Neuron (in vitro differentiated cells): ENCODE data around the gene ST3GAL4.

Source experiments
- H2AFZ ChIP-seq: one replicate; pipeline ENCODE4 v1.6.1; 2013; ENCODE audit warnings: low read depth, mild to moderate bottlenecking, inconsistent platforms, low read length, moderate library complexity
- H3K27me3 ChIP-seq: one replicate; pipeline ENCODE4 v1.6.1; 2013; ENCODE audit warnings: low read length; ENCODE audit not compliant: insufficient read depth
- H3K36me3 ChIP-seq: one replicate; pipeline ENCODE4 v1.6.1; 2013; ENCODE audit warnings: low read length; ENCODE audit not compliant: insufficient read depth
- H3K4me1 ChIP-seq: one replicate; pipeline ENCODE4 v1.6.1; 2013; ENCODE audit warnings: low read length; ENCODE audit not compliant: insufficient read depth
- H3K4me3 ChIP-seq: 2 replicates; pipeline ENCODE4 v1.5.1; 2013; ENCODE audit warnings: mild to moderate bottlenecking, low read length, moderate library complexity
- H3K9me3 ChIP-seq: one replicate; pipeline ENCODE4 v1.6.1; 2013; ENCODE audit warnings: low read length

ST3GAL4 gene

DNA sequence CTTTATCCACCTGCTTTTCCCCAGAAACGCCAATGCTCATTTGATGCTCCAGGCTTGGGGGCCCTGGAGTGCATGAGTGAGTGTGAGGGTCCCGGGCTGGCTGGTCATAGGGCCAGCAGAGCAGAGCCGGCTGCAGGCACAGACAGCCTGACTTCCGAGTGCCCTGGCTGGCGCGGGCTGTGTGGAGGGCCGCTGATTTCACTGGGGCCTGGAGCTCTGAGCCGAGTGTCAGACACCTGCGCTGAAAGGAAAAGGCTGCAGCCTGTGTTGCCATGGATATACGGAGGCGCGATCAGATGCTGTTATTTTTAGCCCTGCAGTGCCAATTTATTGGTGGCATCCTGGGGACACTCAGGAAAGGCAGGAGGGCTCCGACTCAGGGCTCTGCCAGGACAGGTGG is 87.6 kb downstream of the ST3GAL4 start:
- peaks cover 7% of the 10 kb centered on the region for H3K27me3 ChIP-seq
- H2AFZ ChIP-seq = no peak overlapping the region
- H3K4me3 ChIP-seq = no peak overlapping the region
- no peaks in the 10 kb centered on the region for H3K9me3 ChIP-seq
- H3K4me1 ChIP-seq = peaks cover 2% of the 10 kb centered on the region
- no peaks in the 10 kb centered on the region for H3K36me3 ChIP-seq

DNA sequence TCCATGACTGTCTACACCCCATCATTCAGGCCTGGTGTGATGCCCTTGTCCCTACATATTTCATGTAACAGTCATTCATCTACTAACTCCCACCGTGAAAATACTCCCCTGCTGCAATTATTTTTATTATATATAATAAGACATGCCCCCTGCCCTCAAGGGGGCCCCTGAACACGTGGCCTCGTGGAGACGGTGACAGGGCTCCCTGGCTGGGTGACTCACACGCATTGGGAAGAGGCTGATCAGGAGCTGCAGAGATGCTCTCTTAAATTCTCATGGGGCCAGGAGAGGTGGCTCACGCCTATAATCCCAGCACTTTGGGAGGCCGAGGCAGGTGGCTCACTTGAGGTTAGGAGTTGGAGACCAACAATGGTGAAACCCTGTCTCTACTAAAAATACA is 88.6 kb downstream of the ST3GAL4 start:
- Histone ChIP-seq H3K36me3 (no peaks in the 10 kb centered on the region), H3K4me1 (peaks cover 2% of the 10 kb centered on the region), H3K27me3 (peaks cover 7% of the 10 kb centered on the region), H3K9me3 (no peaks in the 10 kb centered on the region), H2AFZ (no peak overlapping the region), H3K4me3 (no peak overlapping the region)

DNA sequence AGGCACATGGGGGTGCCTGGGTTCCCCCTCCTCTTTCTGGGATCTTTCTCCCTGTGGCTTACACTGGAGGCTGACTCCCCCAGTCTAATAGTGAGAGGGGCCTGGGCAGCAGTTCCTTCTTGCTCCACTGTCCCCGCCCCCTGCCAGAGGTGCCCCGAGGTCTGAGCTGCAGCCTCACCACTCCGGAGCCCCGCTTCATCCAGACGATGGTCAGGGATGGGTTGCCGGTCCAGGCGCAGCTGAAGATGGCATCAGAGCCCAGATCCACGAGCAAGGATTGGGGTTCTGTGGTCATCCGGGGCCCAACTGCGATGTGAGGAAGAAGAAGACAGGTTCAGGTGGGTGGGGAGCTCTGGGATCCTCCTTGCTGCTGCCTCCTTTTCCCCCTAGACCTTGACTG is 91.1 kb downstream of the ST3GAL4 start:
- H3K9me3 ChIP-seq = no peaks in the 10 kb centered on the region
- peaks cover 7% of the 10 kb centered on the region for H3K27me3 ChIP-seq
- no peak overlapping the region for H2AFZ ChIP-seq
- no peaks in the 10 kb centered on the region for H3K4me1 ChIP-seq
- H3K4me3 ChIP-seq = no peak overlapping the region
- H3K36me3 ChIP-seq = no peaks in the 10 kb centered on the region

DNA sequence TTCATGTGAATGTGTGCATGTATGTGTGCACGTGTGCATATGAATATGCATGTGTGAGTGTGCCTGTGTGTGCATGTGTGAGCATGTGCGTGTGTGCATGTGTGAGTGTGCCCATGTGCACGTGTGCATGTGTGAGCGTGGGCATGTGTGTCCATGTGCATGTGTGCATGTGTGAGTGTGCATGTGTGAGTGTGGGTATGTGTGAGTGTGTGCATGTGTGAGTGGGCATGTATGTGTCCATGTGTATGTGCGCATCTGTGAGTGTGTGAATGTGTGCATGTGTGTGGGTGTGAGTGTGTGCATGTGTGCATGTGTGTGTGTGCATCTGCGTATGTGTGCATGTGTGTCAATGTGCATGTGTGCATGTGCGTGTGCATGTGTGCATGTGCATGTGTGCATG is 94.7 kb downstream of the ST3GAL4 start:
- Histone ChIP-seq H3K4me3 (no peak overlapping the region), H2AFZ (no peak overlapping the region), H3K9me3 (no peaks in the 10 kb centered on the region), H3K27me3 (no peaks in the 10 kb centered on the region), H3K36me3 (no peaks in the 10 kb centered on the region), H3K4me1 (no peaks in the 10 kb centered on the region)

DNA sequence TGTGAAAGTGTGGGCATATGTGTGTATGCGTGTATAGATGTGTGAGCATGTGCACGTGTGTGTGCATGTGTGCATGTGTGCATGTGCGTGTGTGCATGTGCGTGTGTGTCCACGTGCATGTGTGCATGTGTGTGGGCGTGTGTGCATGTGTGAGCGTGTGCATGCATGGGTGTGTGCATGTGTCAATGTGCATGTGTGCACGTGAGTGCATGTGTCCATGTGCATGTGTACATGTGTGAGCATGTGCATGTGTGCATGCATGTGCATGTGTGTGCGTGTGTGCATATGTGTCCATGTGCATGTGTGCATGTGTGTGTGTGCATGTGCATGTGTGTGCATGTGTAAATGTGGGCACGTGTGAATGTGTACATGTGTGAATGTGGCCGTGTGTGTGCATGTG is 95.3 kb downstream of the ST3GAL4 start:
- H3K9me3 ChIP-seq = no peaks in the 10 kb centered on the region
- H3K4me1 ChIP-seq = no peaks in the 10 kb centered on the region
- H2AFZ ChIP-seq = no peak overlapping the region
- no peaks in the 10 kb centered on the region for H3K36me3 ChIP-seq
- no peak overlapping the region for H3K4me3 ChIP-seq
- H3K27me3 ChIP-seq = no peaks in the 10 kb centered on the region

DNA sequence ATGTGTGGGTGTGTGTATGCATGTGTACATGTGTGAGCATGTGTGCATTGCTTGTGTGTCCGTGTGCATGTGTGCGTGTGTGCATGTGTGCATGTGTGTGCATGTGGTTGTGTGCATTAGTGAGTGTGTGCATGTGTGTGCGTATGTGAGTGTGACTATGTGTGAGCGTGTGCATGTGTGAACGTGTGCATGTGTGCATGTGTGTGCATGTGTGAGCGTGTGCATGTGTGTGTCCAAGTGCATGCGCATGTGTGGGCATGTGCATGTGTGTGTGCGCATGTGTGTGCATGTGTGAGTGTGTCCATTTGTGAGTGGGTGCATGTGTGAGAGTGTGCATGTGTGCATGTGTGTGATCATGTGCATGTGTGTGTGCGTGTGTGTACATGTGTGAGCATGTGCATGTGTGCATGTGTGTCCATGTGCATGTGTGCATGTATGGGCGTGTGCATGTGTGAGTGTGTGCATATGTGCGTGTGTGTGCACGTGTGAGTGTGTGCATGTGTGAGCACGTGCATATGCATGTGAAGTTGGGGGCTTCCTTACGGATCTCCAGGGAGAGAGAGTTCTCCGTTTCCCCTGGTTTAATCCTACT is 95.8 kb downstream of the ST3GAL4 start:
- H3K4me3 ChIP-seq = no peak overlapping the region
- no peaks in the 10 kb centered on the region for H3K4me1 ChIP-seq
- H2AFZ ChIP-seq = no peak overlapping the region
- H3K27me3 ChIP-seq = no peaks in the 10 kb centered on the region
- H3K9me3 ChIP-seq = no peaks in the 10 kb centered on the region
- H3K36me3 ChIP-seq = no peaks in the 10 kb centered on the region

DNA sequence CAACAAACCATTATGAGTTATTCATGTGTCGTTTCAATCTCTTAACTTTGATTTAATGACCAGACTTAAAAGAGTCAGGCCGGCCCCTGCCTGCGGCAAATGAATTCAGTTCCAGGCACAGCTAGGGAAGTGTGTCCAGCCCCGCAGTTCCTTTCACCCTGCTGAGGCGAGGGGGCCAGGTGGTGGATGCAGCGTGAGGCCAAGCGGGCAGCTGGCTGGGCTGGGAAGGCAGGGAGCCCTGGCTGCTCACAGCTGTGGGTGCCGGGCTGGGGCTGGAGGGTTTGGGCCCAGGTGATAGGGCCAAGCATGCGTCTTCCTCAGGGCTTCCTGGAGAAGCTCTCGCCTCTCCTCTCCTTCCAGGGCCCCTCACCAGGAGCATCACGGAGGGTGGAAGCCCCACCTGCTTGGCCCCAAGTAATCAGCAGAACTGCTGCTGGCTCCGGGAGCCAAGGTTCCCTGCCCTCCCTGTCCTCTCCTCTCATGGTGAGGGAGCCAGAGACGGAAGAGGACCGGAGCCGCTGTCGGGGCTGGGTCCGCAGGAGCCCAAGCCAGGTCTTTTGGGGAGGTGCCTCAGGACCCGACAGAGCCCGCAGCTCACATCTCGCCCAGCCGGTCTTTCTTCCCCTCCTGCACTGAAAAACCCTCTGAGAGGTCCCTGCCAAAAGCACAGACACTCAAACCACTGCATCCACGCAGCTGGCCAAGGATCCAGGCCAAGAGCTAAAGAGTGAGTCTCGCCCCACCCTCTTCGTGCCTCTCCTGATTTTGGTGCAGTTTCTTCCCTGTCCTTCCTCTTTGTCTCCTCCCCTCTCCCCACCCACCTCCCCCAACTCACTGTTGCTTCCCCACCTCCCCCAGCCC is 97.0 kb downstream of the ST3GAL4 start:
- Histone ChIP-seq H3K36me3 (no peaks in the 10 kb centered on the region), H3K4me3 (no peak overlapping the region), H2AFZ (no peak overlapping the region), H3K4me1 (no peaks in the 10 kb centered on the region), H3K27me3 (no peaks in the 10 kb centered on the region), H3K9me3 (no peaks in the 10 kb centered on the region)

DNA sequence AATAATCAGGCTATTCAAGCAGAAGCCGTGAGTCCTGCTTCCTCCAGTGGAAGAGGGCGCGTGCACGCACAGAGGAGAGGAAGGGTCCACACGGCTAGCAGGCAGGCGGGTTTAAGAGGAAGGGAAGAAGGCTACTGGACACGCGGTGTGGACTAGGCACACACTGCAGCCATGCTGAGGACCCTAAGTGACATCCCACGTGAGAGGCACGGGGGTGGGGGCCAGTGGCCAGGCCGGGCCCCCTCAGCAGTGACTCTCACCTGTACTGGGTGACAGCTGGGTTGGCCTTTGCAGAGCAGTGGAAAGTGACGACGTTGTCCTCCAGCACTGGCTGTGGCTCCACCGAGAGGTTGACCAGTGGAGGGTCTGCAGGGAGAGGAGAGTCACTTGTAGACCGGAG is 100.6 kb downstream of the ST3GAL4 start:
- no peak overlapping the region for H3K4me3 ChIP-seq
- no peaks in the 10 kb centered on the region for H3K9me3 ChIP-seq
- no peak overlapping the region for H2AFZ ChIP-seq
- no peaks in the 10 kb centered on the region for H3K36me3 ChIP-seq
- H3K4me1 ChIP-seq = no peaks in the 10 kb centered on the region
- H3K27me3 ChIP-seq = peaks cover 14% of the 10 kb centered on the region

DNA sequence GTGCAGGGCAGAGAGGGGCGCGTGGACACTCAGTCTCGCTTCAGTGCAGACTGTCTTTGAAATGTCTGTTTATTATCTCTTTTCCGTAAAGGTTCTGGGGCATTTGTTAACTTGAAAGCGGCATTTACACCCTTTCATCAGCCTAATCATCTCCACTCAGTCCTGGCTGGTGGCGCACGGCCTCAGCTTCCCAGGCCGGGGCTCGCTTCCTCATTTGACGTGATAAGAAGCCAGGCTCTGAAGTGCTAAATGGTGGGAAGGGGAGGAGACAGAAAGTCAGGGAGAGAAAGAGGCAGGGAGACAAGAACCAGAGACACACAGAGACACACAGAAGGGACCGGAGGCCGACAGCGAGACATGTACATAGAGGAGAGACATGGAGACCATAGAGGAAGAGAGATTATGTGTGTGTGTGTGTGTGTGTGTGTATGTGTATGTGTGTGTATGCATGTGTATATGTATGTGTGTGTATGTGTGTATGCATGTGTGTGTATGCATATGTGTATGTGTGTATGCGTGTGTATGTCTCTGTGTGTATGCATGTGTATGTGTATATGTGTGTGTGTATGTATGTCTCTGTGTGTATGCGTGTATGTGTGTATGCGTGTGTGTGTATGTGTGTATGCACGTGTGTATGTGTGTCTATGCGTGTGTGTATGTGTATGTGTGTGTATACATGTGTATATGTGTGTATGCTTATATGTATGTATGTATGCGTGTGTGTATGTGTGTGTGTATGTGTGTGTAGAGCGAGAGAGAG is 101.5 kb downstream of the ST3GAL4 start:
- Histone ChIP-seq H3K4me3 (no peak overlapping the region), H3K9me3 (no peaks in the 10 kb centered on the region), H3K4me1 (no peaks in the 10 kb centered on the region), H3K27me3 (peaks cover 14% of the 10 kb centered on the region), H3K36me3 (no peaks in the 10 kb centered on the region), H2AFZ (no peak overlapping the region)

DNA sequence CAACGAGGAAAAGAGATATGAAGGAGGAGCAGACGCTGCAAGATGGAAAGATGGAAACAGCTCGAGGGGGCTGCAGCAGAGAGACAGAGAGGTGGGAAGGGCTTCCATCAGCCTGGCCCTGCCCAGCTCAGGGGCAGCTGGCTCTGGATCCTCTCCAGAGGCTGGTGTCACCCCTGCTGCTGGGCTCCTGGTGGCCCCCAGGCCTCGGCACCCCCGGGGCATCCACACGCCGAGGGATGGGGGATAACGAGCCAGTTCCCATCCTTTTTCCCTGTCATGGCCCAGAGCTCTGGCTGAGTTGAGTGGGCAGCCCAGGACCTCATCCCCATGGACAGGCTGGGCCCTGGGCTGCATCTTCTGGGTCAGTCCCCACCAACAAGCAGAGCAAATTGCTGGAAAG is 102.3 kb downstream of the ST3GAL4 start:
- Histone ChIP-seq H3K4me3 (no peak overlapping the region), H3K4me1 (no peaks in the 10 kb centered on the region), H3K27me3 (peaks cover 14% of the 10 kb centered on the region), H3K9me3 (no peaks in the 10 kb centered on the region), H3K36me3 (no peaks in the 10 kb centered on the region), H2AFZ (no peak overlapping the region)

DNA sequence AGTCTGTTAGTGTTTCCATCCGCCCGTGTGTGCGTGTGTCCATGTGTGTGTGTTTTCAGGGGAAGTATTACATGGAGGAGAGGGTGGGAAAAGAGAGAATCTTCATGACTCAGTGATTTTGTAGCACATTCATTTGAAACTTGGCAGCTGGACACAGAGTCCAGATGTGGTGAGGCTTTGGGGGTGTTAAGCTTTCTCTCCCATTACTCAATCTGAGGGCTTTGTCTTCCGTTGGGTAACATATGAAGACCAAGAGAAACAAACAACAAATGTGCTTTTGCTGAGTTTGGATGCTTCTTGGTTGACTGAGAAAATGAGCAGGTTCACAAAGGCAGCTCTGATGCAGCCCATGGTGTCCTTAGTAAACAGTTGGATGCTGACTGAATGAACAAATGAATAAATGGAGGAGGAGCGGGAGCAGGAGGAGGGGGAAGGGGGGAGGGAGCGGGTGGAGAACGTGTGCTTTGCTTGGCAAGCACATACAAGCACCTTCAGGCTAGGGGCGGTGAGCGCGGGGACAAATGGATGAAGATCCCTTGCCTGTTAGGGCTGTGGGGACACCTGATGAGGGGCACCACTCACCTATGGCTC is 104.3 kb downstream of the ST3GAL4 start:
- Histone ChIP-seq H3K36me3 (no peaks in the 10 kb centered on the region), H3K4me1 (no peaks in the 10 kb centered on the region), H3K4me3 (no peak overlapping the region), H2AFZ (no peak overlapping the region), H3K27me3 (peaks cover 16% of the 10 kb centered on the region), H3K9me3 (no peaks in the 10 kb centered on the region)

DNA sequence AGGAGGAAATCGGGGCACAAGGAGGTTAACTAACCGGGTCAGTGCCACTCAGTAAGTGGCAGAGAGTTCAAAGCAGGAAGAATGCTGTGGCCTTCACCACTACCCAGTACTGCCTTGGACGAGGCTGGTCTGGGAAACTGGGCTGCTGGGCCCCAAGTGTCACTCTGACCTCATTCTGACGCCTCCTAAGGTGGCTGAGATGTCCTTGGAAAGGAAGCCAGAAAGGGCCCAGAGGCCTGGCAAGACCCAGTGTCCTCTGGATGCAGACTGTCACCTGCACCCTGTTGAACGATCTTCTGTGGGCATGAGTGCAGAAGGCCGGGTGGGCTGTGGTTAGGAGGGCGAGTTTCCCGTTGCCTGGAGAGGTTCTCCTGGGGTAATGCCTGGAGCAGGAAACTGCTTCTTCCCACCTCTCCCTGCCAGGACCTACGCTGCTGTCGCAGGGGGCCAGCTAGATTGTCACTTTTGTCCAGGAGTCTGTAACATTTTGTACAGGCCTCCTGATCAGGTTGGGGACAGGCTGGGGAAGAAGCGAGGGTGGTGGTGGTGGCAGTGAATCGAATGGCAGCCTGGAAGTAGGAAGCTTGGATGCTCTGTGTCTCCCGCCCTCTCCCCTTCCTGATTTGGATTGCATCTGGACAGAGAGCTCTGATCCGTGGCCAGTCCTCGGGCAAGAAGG is 105.1 kb downstream of the ST3GAL4 start:
- Histone ChIP-seq H3K27me3 (peaks cover 19% of the 10 kb centered on the region), H3K36me3 (no peaks in the 10 kb centered on the region), H3K4me3 (no peak overlapping the region), H3K4me1 (no peaks in the 10 kb centered on the region), H3K9me3 (no peaks in the 10 kb centered on the region), H2AFZ (no peak overlapping the region)

DNA sequence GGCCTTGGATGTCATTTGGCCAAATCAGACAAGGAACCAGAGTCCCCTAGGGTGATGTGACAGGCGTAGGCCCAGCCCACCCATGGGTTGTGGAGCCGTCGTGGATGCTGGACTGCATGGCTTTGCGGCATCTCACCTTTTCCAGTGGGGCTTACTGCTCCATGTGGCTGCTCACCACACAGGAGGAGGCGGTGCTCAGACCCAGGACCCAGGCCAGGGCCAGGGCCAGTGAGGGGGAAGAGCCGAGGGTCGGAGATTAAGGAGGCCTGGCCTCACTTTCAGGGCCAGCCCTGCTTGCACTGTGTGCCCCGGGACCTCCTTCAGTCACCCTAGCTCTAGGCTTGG is 105.6 kb downstream of the ST3GAL4 start:
- Histone ChIP-seq H3K4me3 (no peak overlapping the region), H2AFZ (no peak overlapping the region), H3K36me3 (no peaks in the 10 kb centered on the region), H3K27me3 (peaks cover 19% of the 10 kb centered on the region), H3K9me3 (no peaks in the 10 kb centered on the region), H3K4me1 (no peaks in the 10 kb centered on the region)
